B cell (primary cell): ENCODE measurements around the gene FNDC5.

Experiments used
- CTCF ChIP-seq: fragments of 200-600 bp; IDR thresholded peaks from one replicate; pipeline ENCODE4 v1.8.0; 2022; ENCODE audit warnings: antibody characterized with exemption, mild to moderate bottlenecking
- EZH2 ChIP-seq: IDR thresholded peaks from 2 replicates; pipeline ENCODE4 v1.6.1; 2012; ENCODE audit warnings: borderline replicate concordance, low read depth, mild to moderate bottlenecking, moderate library complexity, low read length; ENCODE audit not compliant: insufficient read depth, poor library complexity, severe bottlenecking

GRCh38 chr1:32871364-32872191 lies 866 bp upstream of the FNDC5 start:
- no peak for TF ChIP-seq CTCF
- TF ChIP-seq EZH2 = peak; percentile 77
